HCT116 (cell line): ENCODE data around the gene B4GALT7. TPM values are rescaled to one million over a fixed set of nuclear protein-coding genes. Genes with fewer than 3 reads are reported as not detected.

Experiments used
- ATAC-seq: fragments of 200-7000 bp; cut with Tn5 transposase; 2 replicates; pipeline ENCODE4 v1.9.1; 2020; ENCODE audit warnings: mild to moderate bottlenecking, moderate library complexity
- BruUV-seq: library from RNA; stranded (reverse); fragments of 400-500 nt; replicated peaks from 2 replicates; lab custom pipeline; 2021; lab: Mats Ljungman, UMichigan
- CTCF ChIA-PET: fragments of 300-600 bp; sonication (Branson Sonifier 250); formaldehyde crosslinking; loops from one replicate; lab custom pipeline; 2021; ENCODE audit warnings: antibody characterized with exemption; lab: Charles Lee
- POLR2A ChIA-PET: fragments of 300-600, 350-600 bp; sonication (Branson Sonifier 250); formaldehyde crosslinking; loops from one replicate; lab custom pipeline; 2021; ENCODE audit warnings: antibody characterized with exemption; lab: Charles Lee
- RAD21 ChIA-PET, 2 experiments: fragments of 300-600 bp; sonication (Branson Sonifier 250); formaldehyde crosslinking; loops; one replicate each; lab custom pipeline; 2023; ENCODE audit warnings: low total read pairs in 2 of 2; ENCODE audit not compliant: uncharacterized antibody in 2 of 2, unreplicated experiment in 2 of 2, low non-redundant PET in 1 of 2; lab: Charles Lee
- DNase-seq: peaks from one replicate; pipeline ENCODE4 v3.0.0-alpha.2; 2010; ENCODE audit warnings: low read depth, low spot score
- H2AFZ ChIP-seq: fragments of 200-600 bp; shearing (Covaris generic), sonication (generic); 2 replicates; pipeline ENCODE4 v1.6.1; 2017; ENCODE audit warnings: low read depth, mixed run types, mixed read lengths, antibody characterized with exemption, low read length; ENCODE audit not compliant: poor library complexity, severe bottlenecking
- H3K27ac ChIP-seq: 2 replicates; pipeline ENCODE4 v1.5.1; 2012; ENCODE audit warnings: low read depth, low read length
- H3K27me3 ChIP-seq: fragments of 200-600 bp; sonication (generic); 2 replicates; pipeline ENCODE4 v1.6.1; 2016; ENCODE audit warnings: mixed run types, low read length, mixed read lengths; ENCODE audit not compliant: insufficient read depth
- H3K36me3 ChIP-seq, 2 experiments: fragments of 200-500 bp in 1 of 2; fragments of 200-600 bp in 1 of 2; sonication (Bioruptor generic) in 1 of 2; sonication (generic) in 1 of 2; 2 replicates each; pipeline versions ENCODE4 v1.5.1 to v1.6.1; 2014 to 2016; ENCODE audit warnings: low read length in 2 of 2, inconsistent platforms in 1 of 2, mixed read lengths in 1 of 2, mixed run types in 1 of 2; ENCODE audit not compliant: insufficient read depth in 2 of 2, control insufficient read depth in 1 of 2
- H3K4me1 ChIP-seq, 2 experiments: fragments of 200-600 bp in 1 of 2; sonication (generic) in 1 of 2; 2 replicates each; pipeline versions ENCODE4 v1.5.1 to v1.6.1; 2012 to 2017; ENCODE audit warnings: low read length in 2 of 2, inconsistent platforms in 1 of 2, mild to moderate bottlenecking in 1 of 2, mixed read lengths in 1 of 2, mixed run types in 1 of 2, moderate library complexity in 1 of 2; ENCODE audit not compliant: insufficient read depth in 2 of 2, control insufficient read depth in 1 of 2
- H3K4me2 ChIP-seq: fragments of 200-600 bp; sonication (generic); 2 replicates; pipeline ENCODE4 v1.6.1; 2017; ENCODE audit warnings: mixed run types, low read length, mixed read lengths
- H3K4me3 ChIP-seq, 2 experiments: fragments of 200-600 bp in 1 of 2; sonication (generic) in 1 of 2; replicated peaks in 1 of 2; 2 replicates each; pipeline ENCODE4 v1.5.1; 2011 to 2016; ENCODE audit warnings: low read length in 2 of 2, control low read depth in 1 of 2, low read depth in 1 of 2, mild to moderate bottlenecking in 1 of 2, mixed read lengths in 1 of 2, mixed run types in 1 of 2
- H3K79me2 ChIP-seq: fragments of 200-600 bp; sonication (generic); 2 replicates; pipeline ENCODE4 v1.6.1; 2017; ENCODE audit warnings: mild to moderate bottlenecking, mixed run types, low read length, moderate library complexity, mixed read lengths; ENCODE audit not compliant: insufficient read depth
- H3K9ac ChIP-seq: fragments of 200-600 bp; sonication (generic); 2 replicates; pipeline ENCODE4 v1.6.1; 2016; ENCODE audit warnings: low read length, mixed read lengths
- H3K9me2 ChIP-seq: fragments of 200-600 bp; sonication (generic), shearing (Covaris generic); 2 replicates; pipeline ENCODE4 v1.6.1; 2017; ENCODE audit warnings: mixed run types, mild to moderate bottlenecking, moderate library complexity; ENCODE audit not compliant: insufficient read depth
- H3K9me3 ChIP-seq, 2 experiments: fragments of 200-500 bp in 1 of 2; fragments of 200-600 bp in 1 of 2; sonication (Bioruptor generic) in 1 of 2; sonication (generic) in 1 of 2; 2 replicates each; pipeline ENCODE4 v1.6.1; 2014 to 2017; ENCODE audit warnings: low read length in 2 of 2, mixed read lengths in 2 of 2, inconsistent platforms in 1 of 2, low read depth in 1 of 2, mild to moderate bottlenecking in 1 of 2, mixed run types in 1 of 2, moderate library complexity in 1 of 2; ENCODE audit not compliant: control insufficient read depth in 1 of 2, insufficient read depth in 1 of 2
- H4K20me1 ChIP-seq: fragments of 200-600 bp; sonication (generic), shearing (Covaris generic); 2 replicates; pipeline ENCODE4 v1.6.1; 2017; ENCODE audit warnings: mixed run types, mild to moderate bottlenecking, moderate library complexity; ENCODE audit not compliant: insufficient read depth
- CBX3 ChIP-seq: IDR thresholded peaks from 2 replicates; pipeline ENCODE4 v1.6.1; 2012; ENCODE audit warnings: low read depth
- CEBPB ChIP-seq: IDR thresholded peaks from 2 replicates; pipeline ENCODE4 v1.6.1; 2012; ENCODE audit warnings: low read depth
- CTCF ChIP-seq, 3 experiments: fragments of 200-600 bp in 1 of 3; sonication (generic) in 1 of 3; IDR thresholded peaks in 2 of 3; conservative IDR thresholded peaks in 1 of 3; 2 replicates each; pipeline ENCODE4 v1.5.1; 2012 to 2017; ENCODE audit warnings: low read depth in 2 of 3, low read length in 2 of 3, antibody characterized with exemption in 1 of 3, borderline replicate concordance in 1 of 3, control low read depth in 1 of 3, mild to moderate bottlenecking in 1 of 3, mixed read lengths in 1 of 3, mixed run types in 1 of 3, moderate library complexity in 1 of 3; ENCODE audit not compliant: insufficient read depth in 1 of 3
- EGR1 ChIP-seq: IDR thresholded peaks from 2 replicates; pipeline ENCODE4 v1.6.1; 2012; ENCODE audit warnings: low read depth
- ELF1 ChIP-seq: IDR thresholded peaks from 2 replicates; pipeline ENCODE4 v1.6.1; 2012; ENCODE audit warnings: low read depth, borderline replicate concordance
- EZH2 ChIP-seq: fragments of 200-600 bp; sonication (generic); IDR thresholded peaks from 2 replicates; pipeline ENCODE4 v1.6.1; 2017; ENCODE audit warnings: antibody characterized with exemption, mixed run types
- POLR2A ChIP-seq: IDR thresholded peaks from 2 replicates; pipeline ENCODE4 v1.7.0; 2011; ENCODE audit warnings: borderline replicate concordance; ENCODE audit not compliant: insufficient read depth, insufficient read length; ENCODE audit errors: extremely low read depth
- POLR2AphosphoS5 ChIP-seq: IDR thresholded peaks from 2 replicates; pipeline ENCODE4 v1.6.1; 2011; ENCODE audit warnings: mild to moderate bottlenecking, low read depth, low read length, moderate library complexity
- RAD21 ChIP-seq: IDR thresholded peaks from 2 replicates; pipeline ENCODE4 v1.6.1; 2012; ENCODE audit warnings: low read depth, mild to moderate bottlenecking
- SIN3A ChIP-seq: IDR thresholded peaks from 2 replicates; pipeline ENCODE4 v1.6.1; 2012; ENCODE audit warnings: low read depth
- SP1 ChIP-seq: IDR thresholded peaks from 2 replicates; pipeline ENCODE4 v1.6.1; 2012; ENCODE audit warnings: low read depth
- SRF ChIP-seq: IDR thresholded peaks from 2 replicates; pipeline ENCODE4 v1.6.1; 2012; ENCODE audit warnings: low read depth
- TCF7L2 ChIP-seq: IDR thresholded peaks from 2 replicates; pipeline ENCODE4 v1.7.0; 2011; ENCODE audit warnings: borderline replicate concordance, inconsistent platforms; ENCODE audit not compliant: insufficient read depth, insufficient read length; ENCODE audit errors: extremely low read depth
- YY1 ChIP-seq: IDR thresholded peaks from 2 replicates; pipeline ENCODE4 v1.6.1; 2011; ENCODE audit warnings: low read length, low read depth, moderate library complexity, mild to moderate bottlenecking; ENCODE audit not compliant: insufficient replicate concordance; ENCODE audit errors: extremely low read depth
- ZBTB33 ChIP-seq: IDR thresholded peaks from 2 replicates; pipeline ENCODE4 v1.6.1; 2011; ENCODE audit warnings: mild to moderate bottlenecking, low read length, moderate library complexity; ENCODE audit not compliant: insufficient replicate concordance; ENCODE audit errors: extremely low read depth
- ZFX ChIP-seq: fragments of 450-650 bp; IDR thresholded peaks from 2 replicates; pipeline ENCODE4 v1.6.1; 2017
- ZNF274 ChIP-seq: fragments of 200-500 bp; sonication (Bioruptor generic); IDR thresholded peaks from 2 replicates; pipeline ENCODE4 v1.6.1; 2014; ENCODE audit warnings: mild to moderate bottlenecking, low read depth, low read length, inconsistent platforms
- intact Hi-C: fragments of 100-400 bp; cut with micrococcal nuclease; formaldehyde crosslinking; loops from 2 replicates; pipeline ENCODE4 v1.10.0; 2022
- total RNA-seq: library from RNA; stranded (reverse); gene quantifications from one replicate; pipeline ENCODE4 v1.2.1, GENCODE V29; 2021; ENCODE audit not compliant: unreplicated experiment
- TF ChIP-seq, protein P1 (sequence below): IDR thresholded peaks from 2 replicates; pipeline ENCODE4 v1.6.1; 2012
- TF ChIP-seq, protein P2 (sequence below): IDR thresholded peaks from 2 replicates; pipeline ENCODE4 v1.6.1; 2012; ENCODE audit warnings: low read depth
- TF ChIP-seq, protein P3 (sequence below): IDR thresholded peaks from 2 replicates; pipeline ENCODE4 v1.6.1; 2012

The B4GALT7 gene
- total RNA-seq, 1 experiment from 2014 or later = 25.2 TPM

GRCh38 chr5:177604656-177605055, 4.7 kb downstream of the B4GALT7 start:
- H3K4me3 ChIP-seq = peak overlapping the region; percentile 66 to 75
- H3K36me3 ChIP-seq = no peaks in the 10 kb centered on the region; a peak in 2 of 4 replicates
- H3K4me1 ChIP-seq = peaks cover 19 to 34% of the 10 kb centered on the region in 2 experiments
- H4K20me1 ChIP-seq = no peaks in the 10 kb centered on the region
- TF ChIP-seq POLR2AphosphoS5 (no peak), SP1 (no peak), EZH2 (no peak), ZFX (no peak), CTCF (IDR thresholded peaks at IDR 0.05 in 2 of 3, conservative IDR thresholded peaks at IDR 0.05 in 1 of 3; ENCODE audit: borderline replicate concordance in 1 of 3, insufficient read depth in 1 of 3, low read depth in 2 of 3, low read length in 2 of 3) (no peak), SRF (no peak), ZNF274 (no peak), CBX3 (no peak), SIN3A (no peak), ZBTB33 (no peak), YY1 (no peak), RAD21 (no peak), TCF7L2 (no peak), EGR1 (no peak), ELF1 (no peak), CEBPB (no peak), POLR2A (no peak)
- TF ChIP-seq, protein P1, sequence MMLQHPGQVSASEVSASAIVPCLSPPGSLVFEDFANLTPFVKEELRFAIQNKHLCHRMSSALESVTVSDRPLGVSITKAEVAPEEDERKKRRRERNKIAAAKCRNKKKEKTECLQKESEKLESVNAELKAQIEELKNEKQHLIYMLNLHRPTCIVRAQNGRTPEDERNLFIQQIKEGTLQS = no peak
- TF ChIP-seq, protein P2, sequence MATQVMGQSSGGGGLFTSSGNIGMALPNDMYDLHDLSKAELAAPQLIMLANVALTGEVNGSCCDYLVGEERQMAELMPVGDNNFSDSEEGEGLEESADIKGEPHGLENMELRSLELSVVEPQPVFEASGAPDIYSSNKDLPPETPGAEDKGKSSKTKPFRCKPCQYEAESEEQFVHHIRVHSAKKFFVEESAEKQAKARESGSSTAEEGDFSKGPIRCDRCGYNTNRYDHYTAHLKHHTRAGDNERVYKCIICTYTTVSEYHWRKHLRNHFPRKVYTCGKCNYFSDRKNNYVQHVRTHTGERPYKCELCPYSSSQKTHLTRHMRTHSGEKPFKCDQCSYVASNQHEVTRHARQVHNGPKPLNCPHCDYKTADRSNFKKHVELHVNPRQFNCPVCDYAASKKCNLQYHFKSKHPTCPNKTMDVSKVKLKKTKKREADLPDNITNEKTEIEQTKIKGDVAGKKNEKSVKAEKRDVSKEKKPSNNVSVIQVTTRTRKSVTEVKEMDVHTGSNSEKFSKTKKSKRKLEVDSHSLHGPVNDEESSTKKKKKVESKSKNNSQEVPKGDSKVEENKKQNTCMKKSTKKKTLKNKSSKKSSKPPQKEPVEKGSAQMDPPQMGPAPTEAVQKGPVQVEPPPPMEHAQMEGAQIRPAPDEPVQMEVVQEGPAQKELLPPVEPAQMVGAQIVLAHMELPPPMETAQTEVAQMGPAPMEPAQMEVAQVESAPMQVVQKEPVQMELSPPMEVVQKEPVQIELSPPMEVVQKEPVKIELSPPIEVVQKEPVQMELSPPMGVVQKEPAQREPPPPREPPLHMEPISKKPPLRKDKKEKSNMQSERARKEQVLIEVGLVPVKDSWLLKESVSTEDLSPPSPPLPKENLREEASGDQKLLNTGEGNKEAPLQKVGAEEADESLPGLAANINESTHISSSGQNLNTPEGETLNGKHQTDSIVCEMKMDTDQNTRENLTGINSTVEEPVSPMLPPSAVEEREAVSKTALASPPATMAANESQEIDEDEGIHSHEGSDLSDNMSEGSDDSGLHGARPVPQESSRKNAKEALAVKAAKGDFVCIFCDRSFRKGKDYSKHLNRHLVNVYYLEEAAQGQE = no peak
- TF ChIP-seq, protein P3, sequence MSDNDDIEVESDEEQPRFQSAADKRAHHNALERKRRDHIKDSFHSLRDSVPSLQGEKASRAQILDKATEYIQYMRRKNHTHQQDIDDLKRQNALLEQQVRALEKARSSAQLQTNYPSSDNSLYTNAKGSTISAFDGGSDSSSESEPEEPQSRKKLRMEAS = no peak
- H3K27ac ChIP-seq = peak overlapping the region; percentile 55
- no TSS peak for BruUV-seq
- DNase-seq = no peak
- H3K79me2 ChIP-seq = peaks cover 27% of the 10 kb centered on the region
- ChIA-PET RAD21 (no interaction called here), CTCF (no interaction called here), POLR2A (interaction anchor here (1.6 kb wide), 1 partner anchor 12 kb away, joined by 6 read pairs; the partner anchor contains the start of gene TMED9)
- intact Hi-C loops = loop anchor here (5.0 kb wide), 2 partner anchors 107 to 548 kb away; partner anchors contain the start of genes NHP2 and PDLIM7
- H3K9me3 ChIP-seq = no peaks in the 10 kb centered on the region
- H3K4me2 ChIP-seq = peak overlapping the region; percentile 83
- peak overlapping the region; percentile 76 for H3K9ac ChIP-seq
- no peaks in the 10 kb centered on the region for H3K27me3 ChIP-seq
- no peak for ATAC-seq
- no peaks in the 10 kb centered on the region for H3K9me2 ChIP-seq
- no peak overlapping the region for H2AFZ ChIP-seq
